AG09309 (cell line): ENCODE measurements around the gene LIMS2.

Experiments
- DNase-seq: peaks from one replicate; pipeline ENCODE4 v3.0.0-alpha.2; 2010; ENCODE audit warnings: low read depth
- H3K4me3 ChIP-seq: 2 replicates; pipeline ENCODE4 v1.5.1; 2011; ENCODE audit warnings: mild to moderate bottlenecking, low read depth, low read length, moderate library complexity; ENCODE audit not compliant: control insufficient read depth
- TF ChIP-seq, protein P1 (sequence below): IDR thresholded peaks from 2 replicates; pipeline ENCODE4 v1.5.1; 2011; ENCODE audit warnings: mild to moderate bottlenecking, low read depth, low read length, inconsistent platforms; ENCODE audit not compliant: insufficient read depth, control insufficient read depth; ENCODE audit errors: missing control alignments

LIMS2 gene

DNA sequence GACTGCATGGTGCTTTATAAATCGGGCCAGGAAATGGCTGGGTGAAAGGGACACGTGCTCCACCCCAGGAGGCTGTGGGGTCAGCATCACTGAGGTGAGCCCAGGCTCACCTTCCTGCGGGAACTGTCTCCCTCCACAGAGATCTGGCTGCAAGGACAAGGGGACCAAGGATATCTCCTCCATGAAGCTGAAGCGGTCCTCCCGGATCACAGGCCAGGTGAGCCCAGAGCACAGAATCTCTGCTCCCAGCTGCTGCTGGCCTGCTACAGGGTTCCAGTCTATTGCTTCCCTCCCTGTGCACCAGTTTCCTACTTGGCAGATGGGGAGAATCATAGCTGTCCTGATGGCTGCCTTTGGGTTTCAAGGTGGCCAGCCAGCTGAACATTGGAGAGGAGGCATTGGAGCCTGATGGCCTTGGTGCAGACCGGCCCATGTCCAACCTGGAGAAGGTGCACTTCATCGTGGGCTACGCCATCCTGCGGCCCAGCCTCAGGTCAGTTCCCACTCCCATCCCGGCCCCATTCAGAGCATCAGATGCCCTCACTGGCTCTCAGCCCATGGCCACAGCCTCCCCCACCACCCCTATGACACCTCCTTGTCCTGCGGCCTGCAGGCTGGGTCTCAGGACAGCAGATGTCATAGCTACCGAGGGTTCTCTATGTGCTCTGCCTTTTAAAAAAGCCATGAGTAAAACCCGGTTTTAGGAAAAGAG, 63.1 kb downstream of the LIMS2 start:
- TF ChIP-seq, protein P1, sequence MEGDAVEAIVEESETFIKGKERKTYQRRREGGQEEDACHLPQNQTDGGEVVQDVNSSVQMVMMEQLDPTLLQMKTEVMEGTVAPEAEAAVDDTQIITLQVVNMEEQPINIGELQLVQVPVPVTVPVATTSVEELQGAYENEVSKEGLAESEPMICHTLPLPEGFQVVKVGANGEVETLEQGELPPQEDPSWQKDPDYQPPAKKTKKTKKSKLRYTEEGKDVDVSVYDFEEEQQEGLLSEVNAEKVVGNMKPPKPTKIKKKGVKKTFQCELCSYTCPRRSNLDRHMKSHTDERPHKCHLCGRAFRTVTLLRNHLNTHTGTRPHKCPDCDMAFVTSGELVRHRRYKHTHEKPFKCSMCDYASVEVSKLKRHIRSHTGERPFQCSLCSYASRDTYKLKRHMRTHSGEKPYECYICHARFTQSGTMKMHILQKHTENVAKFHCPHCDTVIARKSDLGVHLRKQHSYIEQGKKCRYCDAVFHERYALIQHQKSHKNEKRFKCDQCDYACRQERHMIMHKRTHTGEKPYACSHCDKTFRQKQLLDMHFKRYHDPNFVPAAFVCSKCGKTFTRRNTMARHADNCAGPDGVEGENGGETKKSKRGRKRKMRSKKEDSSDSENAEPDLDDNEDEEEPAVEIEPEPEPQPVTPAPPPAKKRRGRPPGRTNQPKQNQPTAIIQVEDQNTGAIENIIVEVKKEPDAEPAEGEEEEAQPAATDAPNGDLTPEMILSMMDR, result no peak
- DNase-seq, result no peak
- H3K4me3 ChIP-seq, result no peak overlapping the region

- no peak overlapping the region for H3K4me3 ChIP-seq
- TF ChIP-seq, protein P1, result no peak
- DNase-seq, result no peak
These were observed 64.0 kb downstream of the LIMS2 start for GRCh38 chr2:127611076-127611925.

DNA sequence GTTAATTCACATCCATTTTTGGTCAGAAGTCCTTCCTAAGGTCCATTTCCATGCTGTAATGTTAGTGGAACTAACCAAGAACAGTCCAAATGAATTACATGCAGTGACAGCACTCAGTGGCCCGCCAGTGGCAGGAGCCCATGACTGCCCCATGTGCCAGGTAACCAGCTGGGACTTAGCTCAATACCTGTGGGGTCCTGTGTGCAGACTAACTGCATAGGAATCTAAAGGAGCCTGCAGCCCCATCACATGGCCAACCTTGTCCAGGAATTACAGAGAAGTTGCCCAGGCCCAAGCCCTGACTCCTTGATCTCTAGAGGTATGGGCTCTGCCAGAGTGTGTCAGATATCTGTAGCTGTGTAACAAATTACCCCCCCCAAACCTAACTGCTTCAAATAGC, 64.8 kb downstream of the LIMS2 start:
- TF ChIP-seq, protein P1, result no peak
- no peak for DNase-seq
- no peak overlapping the region for H3K4me3 ChIP-seq

DNA sequence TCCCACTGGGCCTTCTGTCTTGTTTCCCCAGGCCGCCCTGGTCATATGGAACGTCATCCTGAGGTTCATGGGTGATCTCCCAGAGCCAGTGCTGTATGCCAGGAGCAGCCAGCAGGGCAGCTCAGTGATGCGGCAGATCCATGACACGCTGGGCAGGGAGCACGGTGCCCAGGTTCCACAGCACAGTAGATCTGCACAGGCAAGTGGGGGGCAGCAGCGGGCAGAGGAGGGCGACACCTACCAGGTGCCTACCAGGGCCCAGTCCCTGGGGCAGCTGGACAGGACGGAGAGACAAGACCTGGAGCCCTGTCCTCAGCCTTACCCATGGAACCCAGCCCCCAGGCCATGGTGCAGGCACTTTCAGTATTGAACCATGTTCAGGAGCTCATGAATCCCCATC, 65.5 kb downstream of the LIMS2 start:
- TF ChIP-seq, protein P1, result no peak
- no peak overlapping the region for H3K4me3 ChIP-seq
- DNase-seq, result no peak

DNA sequence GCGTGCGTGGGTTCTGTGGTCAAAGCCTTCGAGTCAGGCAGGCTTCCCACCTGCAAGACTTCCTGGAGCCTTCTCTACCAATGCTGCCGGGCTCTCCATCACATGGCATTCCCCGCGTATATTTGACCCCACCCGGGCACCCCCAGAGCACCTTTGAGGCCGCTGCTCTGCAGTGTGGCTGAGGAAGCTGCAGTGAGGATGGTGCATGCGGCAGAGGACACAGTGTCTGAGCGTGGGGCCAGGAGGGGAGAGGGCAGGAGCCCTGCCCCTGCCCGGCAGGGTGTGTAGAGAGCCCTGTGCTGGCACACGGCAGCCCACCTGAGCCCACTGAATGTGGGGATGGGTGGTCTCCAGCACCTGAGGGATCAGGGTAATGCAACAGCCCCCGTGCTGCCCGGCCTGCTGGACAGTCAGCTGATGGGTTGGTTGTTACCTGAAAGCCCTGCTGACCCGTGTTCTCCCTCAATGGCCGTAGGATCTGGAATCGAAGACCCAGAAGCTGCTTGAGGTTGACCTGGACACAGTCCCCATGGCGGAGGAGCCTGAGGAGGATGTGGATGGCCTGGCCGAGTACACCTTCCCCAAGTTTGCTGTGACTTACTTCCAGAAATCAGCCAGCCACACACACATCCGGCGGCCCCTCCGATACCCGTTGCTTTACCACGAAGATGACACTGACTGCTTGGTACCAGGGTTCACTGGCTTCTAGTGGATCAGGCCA, 66.1 kb downstream of the LIMS2 start:
- DNase-seq, result no peak
- TF ChIP-seq, protein P1, result no peak
- no peak overlapping the region for H3K4me3 ChIP-seq
